Mesothelial cell of epicardium (in vitro differentiated cells): ENCODE data around the gene NLN. TPM values are rescaled to one million over a fixed set of nuclear protein-coding genes. Genes with fewer than 3 reads are reported as not detected.

ENCODE experiments used
- DNase-seq, 2 experiments: peaks; one replicate each; pipeline ENCODE4 v3.0.0; 2021; ENCODE audit warnings: low spot score in 2 of 2; ENCODE audit not compliant: unreplicated experiment in 2 of 2
- H3K27ac Mint-ChIP-seq: 2 replicates; pipeline ENCODE4 v1.8.0; 2021; ENCODE audit warnings: mixed read lengths
- H3K27me3 Mint-ChIP-seq: 2 replicates; pipeline ENCODE4 v1.8.0; 2021; ENCODE audit warnings: low read depth, mixed read lengths
- H3K36me3 Mint-ChIP-seq: 2 replicates; pipeline ENCODE4 v1.8.0; 2021; ENCODE audit warnings: mixed read lengths
- H3K4me1 Mint-ChIP-seq: 2 replicates; pipeline ENCODE4 v1.8.0; 2021; ENCODE audit warnings: mixed read lengths
- H3K4me3 Mint-ChIP-seq: 2 replicates; pipeline ENCODE4 v1.8.0; 2021; ENCODE audit warnings: mild to moderate bottlenecking, moderate library complexity, mixed read lengths
- H3K9me3 Mint-ChIP-seq: 2 replicates; pipeline ENCODE4 v1.8.0; 2021; ENCODE audit warnings: mixed read lengths
- CTCF ChIP-seq: fragments of 200-600 bp; sonication (generic); IDR thresholded peaks from one replicate; pipeline ENCODE4 v1.5.0; 2021; ENCODE audit warnings: antibody characterized with exemption; ENCODE audit not compliant: unreplicated experiment
- total RNA-seq: library from RNA; stranded (reverse); gene quantifications from 3 replicates; pipeline ENCODE4 v1.2.1, GENCODE V29; 2021

NLN gene
- total RNA-seq, 1 donor from 2014 or later, result 42.8 TPM

GRCh38 chr5:65831276-65831675 is 109.3 kb downstream of the NLN start:
- no peaks in the 10 kb centered on the region for H3K27me3 Mint-ChIP-seq

GRCh38 chr5:65832152-65832551 is 110.1 kb downstream of the NLN start:
- DNase-seq, result no peak
- Mint-ChIP-seq H3K4me1 (peaks cover 23% of the 10 kb centered on the region), H3K4me3 (no peak overlapping the region), H3K27me3 (no peaks in the 10 kb centered on the region), H3K27ac (no peak overlapping the region), H3K9me3 (no peaks in the 10 kb centered on the region), H3K36me3 (no peaks in the 10 kb centered on the region)
- no peak for TF ChIP-seq CTCF

More at GRCh38 chr5:65831276-65831675, 109.3 kb downstream of the NLN start:
- Mint-ChIP-seq H3K27ac (no peak overlapping the region), H3K9me3 (no peaks in the 10 kb centered on the region), H3K4me1 (peaks cover 24% of the 10 kb centered on the region), H3K4me3 (no peak overlapping the region), H3K36me3 (no peaks in the 10 kb centered on the region)
- no peak for DNase-seq
- TF ChIP-seq CTCF, result no peak

GRCh38 chr5:65832603-65833228 is 110.7 kb downstream of the NLN start:
- Mint-ChIP-seq H3K4me3 (no peak overlapping the region), H3K27me3 (no peaks in the 10 kb centered on the region), H3K36me3 (no peaks in the 10 kb centered on the region), H3K9me3 (no peaks in the 10 kb centered on the region), H3K4me1 (peaks cover 19% of the 10 kb centered on the region), H3K27ac (no peak overlapping the region)
- DNase-seq, result no peak
- TF ChIP-seq CTCF, result no peak

- no peak overlapping the region for H3K27ac Mint-ChIP-seq
- H3K4me3 Mint-ChIP-seq, result no peak overlapping the region
- peaks cover 10% of the 10 kb centered on the region for H3K4me1 Mint-ChIP-seq
Observed at GRCh38 chr5:65833780-65834179, 111.8 kb downstream of the NLN start.

GRCh38 chr5:65834306-65834705 is 112.3 kb downstream of the NLN start:
- Mint-ChIP-seq H3K4me3 (no peak overlapping the region), H3K27ac (no peak overlapping the region), H3K36me3 (peaks cover 2% of the 10 kb centered on the region), H3K9me3 (no peaks in the 10 kb centered on the region), H3K27me3 (no peaks in the 10 kb centered on the region), H3K4me1 (peaks cover 7% of the 10 kb centered on the region)
- no peak for DNase-seq
- TF ChIP-seq CTCF, result no peak

More at GRCh38 chr5:65833780-65834179, 111.8 kb downstream of the NLN start:
- no peak for TF ChIP-seq CTCF
- H3K9me3 Mint-ChIP-seq, result no peaks in the 10 kb centered on the region
- H3K36me3 Mint-ChIP-seq, result no peaks in the 10 kb centered on the region
- no peak for DNase-seq
- no peaks in the 10 kb centered on the region for H3K27me3 Mint-ChIP-seq
